Type B pancreatic cell (in vitro differentiated cells): ENCODE measurements around the gene CDH7. TPM values are rescaled to one million over a fixed set of nuclear protein-coding genes. Genes with fewer than 3 reads are reported as not detected.

ENCODE experiments used
- DNase-seq: peaks from one replicate; pipeline ENCODE4 v3.0.0; 2021; ENCODE audit warnings: mixed read lengths; ENCODE audit not compliant: unreplicated experiment; ENCODE audit errors: extremely low spot score
- H3K27ac Mint-ChIP-seq: 2 replicates; pipeline ENCODE4 v1.8.0; 2021; ENCODE audit warnings: mild to moderate bottlenecking, mixed read lengths
- H3K27me3 Mint-ChIP-seq: 2 replicates; pipeline ENCODE4 v1.8.0; 2021; ENCODE audit warnings: mixed read lengths
- H3K36me3 Mint-ChIP-seq: 2 replicates; pipeline ENCODE4 v1.8.0; 2021; ENCODE audit warnings: mixed read lengths
- H3K4me1 Mint-ChIP-seq: one replicate; pipeline ENCODE4 v1.8.0; 2021; ENCODE audit warnings: mixed read lengths; ENCODE audit not compliant: unreplicated experiment
- H3K4me3 Mint-ChIP-seq: 2 replicates; pipeline ENCODE4 v1.8.0; 2021; ENCODE audit warnings: mild to moderate bottlenecking, mixed read lengths
- H3K9me3 Mint-ChIP-seq: 2 replicates; pipeline ENCODE4 v1.8.0; 2021; ENCODE audit warnings: mixed read lengths
- total RNA-seq: library from RNA; stranded (reverse); gene quantifications from 2 replicates; pipeline ENCODE4 v1.2.1, GENCODE V29; 2021; ENCODE audit warnings: low replicate concordance
- TF ChIP-seq, protein P1 (sequence below): fragments of 200-600 bp; sonication (generic); conservative IDR thresholded peaks from 2 replicates; pipeline ENCODE4 v1.5.0; 2021; ENCODE audit warnings: antibody characterized with exemption, mild to moderate bottlenecking

Gene CDH7
- total RNA-seq, 1 donor from 2014 or later: 5.5 TPM

- H3K36me3 Mint-ChIP-seq: no peaks in the 10 kb centered on the region
- no peak overlapping the region for H3K27ac Mint-ChIP-seq
- H3K9me3 Mint-ChIP-seq: peaks cover 5% of the 10 kb centered on the region
- no peaks in the 10 kb centered on the region for H3K4me1 Mint-ChIP-seq
- no peaks in the 10 kb centered on the region for H3K27me3 Mint-ChIP-seq
- TF ChIP-seq, protein P1, sequence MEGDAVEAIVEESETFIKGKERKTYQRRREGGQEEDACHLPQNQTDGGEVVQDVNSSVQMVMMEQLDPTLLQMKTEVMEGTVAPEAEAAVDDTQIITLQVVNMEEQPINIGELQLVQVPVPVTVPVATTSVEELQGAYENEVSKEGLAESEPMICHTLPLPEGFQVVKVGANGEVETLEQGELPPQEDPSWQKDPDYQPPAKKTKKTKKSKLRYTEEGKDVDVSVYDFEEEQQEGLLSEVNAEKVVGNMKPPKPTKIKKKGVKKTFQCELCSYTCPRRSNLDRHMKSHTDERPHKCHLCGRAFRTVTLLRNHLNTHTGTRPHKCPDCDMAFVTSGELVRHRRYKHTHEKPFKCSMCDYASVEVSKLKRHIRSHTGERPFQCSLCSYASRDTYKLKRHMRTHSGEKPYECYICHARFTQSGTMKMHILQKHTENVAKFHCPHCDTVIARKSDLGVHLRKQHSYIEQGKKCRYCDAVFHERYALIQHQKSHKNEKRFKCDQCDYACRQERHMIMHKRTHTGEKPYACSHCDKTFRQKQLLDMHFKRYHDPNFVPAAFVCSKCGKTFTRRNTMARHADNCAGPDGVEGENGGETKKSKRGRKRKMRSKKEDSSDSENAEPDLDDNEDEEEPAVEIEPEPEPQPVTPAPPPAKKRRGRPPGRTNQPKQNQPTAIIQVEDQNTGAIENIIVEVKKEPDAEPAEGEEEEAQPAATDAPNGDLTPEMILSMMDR: peak; percentile 46
- H3K4me3 Mint-ChIP-seq: no peak overlapping the region
- DNase-seq: no peak
These were observed 185.9 kb downstream of the CDH7 start for GRCh38 chr18:65936678-65937077.

GRCh38 chr18:65937180-65937579 lies 186.4 kb downstream of the CDH7 start:
- no peak overlapping the region for H3K27ac Mint-ChIP-seq
- DNase-seq: no peak
- no peaks in the 10 kb centered on the region for H3K4me1 Mint-ChIP-seq

DNA sequence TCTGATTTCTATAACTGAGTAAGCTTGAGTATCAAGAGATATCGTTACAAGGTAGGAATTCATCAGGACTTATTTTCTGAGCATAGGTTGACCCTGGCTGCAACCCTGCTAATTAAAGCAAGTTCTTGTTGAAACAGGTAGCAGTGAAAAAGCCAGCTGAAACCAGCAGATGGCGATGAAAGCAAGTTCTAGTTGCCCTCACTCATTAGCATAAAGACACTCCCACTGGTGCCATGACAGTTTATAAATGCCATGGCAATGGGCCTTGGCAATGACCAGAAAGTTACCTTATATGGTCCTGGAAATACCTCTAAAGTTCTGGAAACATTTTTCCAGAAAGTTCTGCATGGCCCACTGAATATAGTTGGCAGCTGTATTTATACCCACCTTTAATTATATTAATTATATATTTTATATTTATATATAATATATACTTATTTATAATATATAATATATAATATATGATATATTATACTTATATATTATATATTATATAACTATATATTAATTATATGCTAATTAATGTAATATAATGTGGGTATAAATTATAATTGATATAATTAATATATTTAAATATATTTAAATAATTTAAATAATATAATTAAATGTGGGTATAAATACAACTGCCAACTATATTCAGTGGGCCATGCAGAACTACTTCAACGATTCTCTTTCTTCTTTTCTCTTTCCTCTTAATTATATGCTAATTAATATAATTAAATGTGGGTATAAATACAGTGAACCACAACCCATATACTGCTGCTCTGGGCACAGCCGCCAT lies 188.0 kb downstream of the CDH7 start:
- no peak overlapping the region for H3K27ac Mint-ChIP-seq
- no peaks in the 10 kb centered on the region for H3K9me3 Mint-ChIP-seq
- no peaks in the 10 kb centered on the region for H3K27me3 Mint-ChIP-seq
- no peak for DNase-seq
- TF ChIP-seq, protein P1: peak; percentile 69
- H3K4me3 Mint-ChIP-seq: no peak overlapping the region
- H3K4me1 Mint-ChIP-seq: peaks cover 10% of the 10 kb centered on the region
- H3K36me3 Mint-ChIP-seq: no peaks in the 10 kb centered on the region

More at GRCh38 chr18:65937180-65937579, 186.4 kb downstream of the CDH7 start:
- Mint-ChIP-seq H3K4me3 (no peak overlapping the region), H3K27me3 (no peaks in the 10 kb centered on the region), H3K9me3 (peaks cover 2% of the 10 kb centered on the region), H3K36me3 (no peaks in the 10 kb centered on the region)
- TF ChIP-seq, protein P1: no peak
